Mammary epithelial cell (primary cell): ENCODE results near the gene UBLCP1.

ENCODE experiments used
- CTCF ChIP-seq, 2 donors: IDR thresholded peaks in 1 of 2; conservative IDR thresholded peaks in 1 of 2; 2 replicates each; pipeline ENCODE4 v1.5.1; 2011 to 2012; ENCODE audit warnings: inconsistent platforms in 2 of 2, low read length in 2 of 2, mild to moderate bottlenecking in 2 of 2, control low read depth in 1 of 2, low read depth in 1 of 2; ENCODE audit not compliant: insufficient read depth in 1 of 2; ENCODE audit errors: extremely low read depth in 1 of 2
- EZH2 ChIP-seq: IDR thresholded peaks from 2 replicates; pipeline ENCODE4 v1.6.1; 2012; ENCODE audit warnings: low read length, inconsistent platforms, borderline replicate concordance

- no peak for TF ChIP-seq CTCF (conservative IDR thresholded peaks at IDR 0.05 in 1 of 2, IDR thresholded peaks at IDR 0.05 in 1 of 2; ENCODE audit: extremely low read depth in 1 of 2, insufficient read depth in 1 of 2, low read depth in 1 of 2, low read length in 2 of 2)
- TF ChIP-seq EZH2, result no peak
Measured at GRCh38 chr5:159301466-159301865, 38.4 kb downstream of the UBLCP1 start.
